NB4 (cell line): Measurements from ENCODE around the gene ADAP1.

Experiments
- MYC ChIP-seq: IDR thresholded peaks from 2 replicates; pipeline ENCODE4 v1.6.1; 2011; ENCODE audit warnings: low read depth, low read length
- POLR2A ChIP-seq: IDR thresholded peaks from 2 replicates; pipeline ENCODE4 v1.6.1; 2011; ENCODE audit warnings: mild to moderate bottlenecking; ENCODE audit not compliant: insufficient read length; ENCODE audit errors: extremely low read depth
- TF ChIP-seq, protein P1 (sequence below): IDR thresholded peaks from one replicate; pipeline ENCODE4 v1.5.1; 2012; ENCODE audit warnings: low read depth, low read length

DNA sequence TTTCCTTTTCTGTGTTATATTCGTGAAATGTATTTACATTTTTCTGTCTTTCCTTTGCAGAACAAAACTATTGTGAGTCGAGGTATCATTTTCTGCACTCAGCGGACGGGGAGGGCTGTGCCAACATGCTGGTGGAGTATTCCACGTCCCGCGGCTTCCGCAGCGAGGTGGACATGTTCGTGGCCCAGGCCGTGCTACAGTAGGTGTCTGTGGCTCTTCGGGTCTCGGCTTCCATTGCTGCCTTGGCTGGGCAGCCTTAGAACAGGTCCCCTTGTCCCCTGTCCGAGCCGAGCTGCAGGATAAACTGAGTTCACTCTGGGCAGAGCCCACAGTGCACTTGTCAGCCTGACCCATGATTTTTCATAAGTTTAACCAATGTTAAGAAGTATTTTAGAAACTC is 63.6 kb downstream of the ADAP1 start:
- TF ChIP-seq, protein P1, sequence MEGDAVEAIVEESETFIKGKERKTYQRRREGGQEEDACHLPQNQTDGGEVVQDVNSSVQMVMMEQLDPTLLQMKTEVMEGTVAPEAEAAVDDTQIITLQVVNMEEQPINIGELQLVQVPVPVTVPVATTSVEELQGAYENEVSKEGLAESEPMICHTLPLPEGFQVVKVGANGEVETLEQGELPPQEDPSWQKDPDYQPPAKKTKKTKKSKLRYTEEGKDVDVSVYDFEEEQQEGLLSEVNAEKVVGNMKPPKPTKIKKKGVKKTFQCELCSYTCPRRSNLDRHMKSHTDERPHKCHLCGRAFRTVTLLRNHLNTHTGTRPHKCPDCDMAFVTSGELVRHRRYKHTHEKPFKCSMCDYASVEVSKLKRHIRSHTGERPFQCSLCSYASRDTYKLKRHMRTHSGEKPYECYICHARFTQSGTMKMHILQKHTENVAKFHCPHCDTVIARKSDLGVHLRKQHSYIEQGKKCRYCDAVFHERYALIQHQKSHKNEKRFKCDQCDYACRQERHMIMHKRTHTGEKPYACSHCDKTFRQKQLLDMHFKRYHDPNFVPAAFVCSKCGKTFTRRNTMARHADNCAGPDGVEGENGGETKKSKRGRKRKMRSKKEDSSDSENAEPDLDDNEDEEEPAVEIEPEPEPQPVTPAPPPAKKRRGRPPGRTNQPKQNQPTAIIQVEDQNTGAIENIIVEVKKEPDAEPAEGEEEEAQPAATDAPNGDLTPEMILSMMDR, result no peak
- TF ChIP-seq POLR2A, result no peak
- no peak for TF ChIP-seq MYC
